Endothelial cell of umbilical vein (primary cell): Measurements from ENCODE around the gene NRXN3. TPM values are rescaled to one million over a fixed set of nuclear protein-coding genes. Genes with fewer than 3 reads are reported as not detected.

Experiments
- BruUV-seq: library from RNA; stranded (reverse); fragments of 400-500 nt; replicated peaks from 2 replicates; lab custom pipeline; 2021; lab: Mats Ljungman, UMichigan
- CTCF ChIA-PET: fragments of 300-600, 350-600 bp; sonication (Branson Sonifier 250); formaldehyde crosslinking; loops from one replicate; lab custom pipeline; 2021; ENCODE audit warnings: antibody characterized with exemption, inconsistent platforms; lab: Charles Lee
- POLR2A ChIA-PET: fragments of 300-600, 350-600 bp; sonication (Branson Sonifier 250); formaldehyde crosslinking; loops from one replicate; lab custom pipeline; 2021; ENCODE audit warnings: antibody characterized with exemption, inconsistent platforms; lab: Charles Lee
- DNase-seq: peaks from one replicate; pipeline ENCODE4 v3.0.0-alpha.2; 2011; ENCODE audit warnings: low read depth, low spot score
- FAIRE-seq: peaks from 2 replicates; lab custom pipeline; 2011; peaks lifted over from hg19 to GRCh38; lab: Jason Lieb, UNC
- H2AFZ ChIP-seq: 2 replicates; pipeline ENCODE4 v1.6.0; 2012; ENCODE audit warnings: low read depth, low read length, control low read depth, inconsistent platforms
- H3K27ac ChIP-seq: 2 replicates; pipeline ENCODE4 v1.5.1; 2011; ENCODE audit warnings: low read depth, mild to moderate bottlenecking, control low read depth, low read length, moderate library complexity; ENCODE audit not compliant: insufficient read depth
- H3K27me3 ChIP-seq, 2 experiments: 2 replicates each; pipeline versions ENCODE4 v1.6.0 to v1.6.1; 2011; ENCODE audit warnings: low read length in 2 of 2, mixed read lengths in 1 of 2; ENCODE audit not compliant: control insufficient read depth in 2 of 2, insufficient read depth in 2 of 2
- H3K36me3 ChIP-seq, 2 experiments: 2 replicates in 1 of 2; 3 replicates in 1 of 2; pipeline ENCODE4 v1.5.1; 2011; ENCODE audit warnings: low read length in 2 of 2, mild to moderate bottlenecking in 1 of 2, moderate library complexity in 1 of 2; ENCODE audit not compliant: control insufficient read depth in 2 of 2, insufficient read depth in 2 of 2; ENCODE audit errors: extremely low read depth in 1 of 2
- H3K4me1 ChIP-seq: 3 replicates; pipeline ENCODE4 v1.5.1; 2011; ENCODE audit warnings: mild to moderate bottlenecking, low read length; ENCODE audit not compliant: control insufficient read depth, insufficient read depth; ENCODE audit errors: extremely low read depth
- H3K4me2 ChIP-seq: 2 replicates; pipeline ENCODE4 v1.6.1; 2011; ENCODE audit warnings: low read length, control low read depth, mixed read lengths; ENCODE audit not compliant: insufficient read depth
- H3K4me3 ChIP-seq, 3 experiments: fragments of 200-600 bp in 1 of 3; sonication (generic), shearing (Covaris generic) in 1 of 3; replicated peaks in 1 of 3; 2 replicates each; pipeline ENCODE4 v1.5.1; 2011 to 2016; ENCODE audit warnings: control low read depth in 3 of 3, low read length in 3 of 3, mild to moderate bottlenecking in 2 of 3, inconsistent platforms in 1 of 3, low read depth in 1 of 3, moderate library complexity in 1 of 3; ENCODE audit not compliant: insufficient read depth in 1 of 3
- H3K79me2 ChIP-seq: 2 replicates; pipeline ENCODE4 v1.6.0; 2012; ENCODE audit warnings: low read length, inconsistent platforms; ENCODE audit not compliant: control insufficient read depth, insufficient read depth
- H3K9ac ChIP-seq: replicated peaks from 2 replicates; pipeline ENCODE3; 2011; ENCODE audit warnings: low read length, control low read depth; ENCODE audit not compliant: insufficient read depth; ENCODE audit errors: extremely low read depth
- H3K9me1 ChIP-seq: replicated peaks from 3 replicates; pipeline ENCODE4 v1.6.0; 2011; ENCODE audit warnings: mild to moderate bottlenecking, low read length; ENCODE audit not compliant: control insufficient read depth, insufficient read depth; ENCODE audit errors: extremely low read depth
- H3K9me3 ChIP-seq: replicated peaks from 2 replicates; pipeline ENCODE4 v1.5.1; 2012; ENCODE audit warnings: low read length, inconsistent platforms; ENCODE audit not compliant: control insufficient read depth, insufficient read depth
- H4K20me1 ChIP-seq: replicated peaks from 2 replicates; pipeline ENCODE3; 2011; ENCODE audit warnings: mild to moderate bottlenecking, low read length; ENCODE audit not compliant: control insufficient read depth, insufficient read depth; ENCODE audit errors: extremely low read depth
- CTCF ChIP-seq, 2 donors: IDR thresholded peaks; 1 replicate in 1 of 2; 2 replicates in 1 of 2; pipeline ENCODE4 v1.5.1; 2011; ENCODE audit warnings: low read length in 2 of 2, mild to moderate bottlenecking in 2 of 2, moderate library complexity in 2 of 2, control low read depth in 1 of 2, inconsistent platforms in 1 of 2, low read depth in 1 of 2; ENCODE audit not compliant: insufficient read depth in 1 of 2; ENCODE audit errors: extremely low read depth in 1 of 2
- EZH2 ChIP-seq: IDR thresholded peaks from 2 replicates; pipeline ENCODE4 v1.6.1; 2012; ENCODE audit warnings: borderline replicate concordance, low read depth, mild to moderate bottlenecking, moderate library complexity, low read length, inconsistent platforms; ENCODE audit not compliant: severe bottlenecking
- FOS ChIP-seq: IDR thresholded peaks from 2 replicates; pipeline ENCODE4 v1.6.1; 2011; ENCODE audit warnings: mild to moderate bottlenecking, low read length, moderate library complexity, borderline replicate concordance; ENCODE audit not compliant: insufficient read depth
- GATA2 ChIP-seq: IDR thresholded peaks from 2 replicates; pipeline ENCODE4 v1.7.0; 2011; ENCODE audit warnings: low read depth, mild to moderate bottlenecking, moderate library complexity, mixed read lengths, low read length; ENCODE audit not compliant: insufficient read length, insufficient read depth
- JUN ChIP-seq: IDR thresholded peaks from 2 replicates; pipeline ENCODE4 v1.6.1; 2011; ENCODE audit warnings: borderline replicate concordance, low read depth; ENCODE audit not compliant: insufficient read length, insufficient read depth
- MAX ChIP-seq: IDR thresholded peaks from 2 replicates; pipeline ENCODE4 v1.6.1; 2011; ENCODE audit not compliant: insufficient read depth, insufficient read length
- MYC ChIP-seq: IDR thresholded peaks from one replicate; pipeline ENCODE4 v1.6.1; 2011; ENCODE audit warnings: mild to moderate bottlenecking, low read depth, low read length
- POLR2A ChIP-seq: IDR thresholded peaks from 2 replicates; pipeline ENCODE4 v1.6.1; 2012; ENCODE audit warnings: low read depth, mild to moderate bottlenecking, control low read depth, low read length
- POLR2AphosphoS5 ChIP-seq: IDR thresholded peaks from 2 replicates; pipeline ENCODE4 v1.6.1; 2012; ENCODE audit warnings: low read depth, mild to moderate bottlenecking, control low read depth, low read length, moderate library complexity; ENCODE audit not compliant: insufficient read depth
- dilution Hi-C: fragments of 300-500 bp; cut with MboI; formaldehyde crosslinking; loops from one replicate; pipeline ENCODE4 v1.15.0; 2019; ENCODE audit warnings: low sequenced_read_pairs; ENCODE audit not compliant: extremely low pct_ligation_motif_present
- intact Hi-C: fragments of 100-400 bp; cut with micrococcal nuclease; formaldehyde crosslinking; loops from one replicate; pipeline ENCODE4 v1.10.0; 2022
- polyA plus RNA-seq, 4 experiments: library from polyadenylated mRNA; depleted of rRNA in 3 of 4; stranded (reverse) in 3 of 4; unstranded in 1 of 4; fragments of >200 nt; gene quantifications; 2 replicates each; pipeline versions ENCODE4 v1.2.1 to v1.2.3, GENCODE V29; 2011 to 2012; ENCODE audit warnings: missing spikeins in 1 of 4
- total RNA-seq: library from RNA; stranded (reverse); gene quantifications from 2 replicates; pipeline ENCODE4 v1.2.3, GENCODE V29; 2021

Gene NRXN3
- total and polyA plus RNA-seq, 2 donors (not counting 3 experiments of a cell fraction or from before 2014, with no cell fraction given), result 0.72 to 4.2 TPM

GRCh38 chr14:79742142-79742541 lies 1572.0 kb downstream of the NRXN3 start:
- Histone ChIP-seq H3K4me1 (no peaks in the 10 kb centered on the region), H3K9me1 (no peaks in the 10 kb centered on the region), H2AFZ (no peak overlapping the region), H3K9me3 (peaks cover 2% of the 10 kb centered on the region), H4K20me1 (no peaks in the 10 kb centered on the region), H3K4me3 (no peak overlapping the region), H3K27ac (no peak overlapping the region), H3K79me2 (no peaks in the 10 kb centered on the region), H3K9ac (no peak overlapping the region), H3K36me3 (no peaks in the 10 kb centered on the region), H3K4me2 (no peak overlapping the region), H3K27me3 (no peaks in the 10 kb centered on the region)
- DNase-seq (no peak), FAIRE-seq (no peak)
- ChIA-PET CTCF (no interaction called here), POLR2A (no interaction called here)
- intact Hi-C loops (loop anchor here (5.0 kb wide), 1 partner anchor 515 kb away; no protein-coding TSS in a partner anchor), dilution Hi-C loops (no loop called here)
- no peak for TF ChIP-seq GATA2
- no TSS peak for BruUV-seq

- Histone ChIP-seq H3K27me3 (no peaks in the 10 kb centered on the region), H3K4me2 (no peak overlapping the region), H3K4me3 (no peak overlapping the region), H3K27ac (no peak overlapping the region), H3K4me1 (no peaks in the 10 kb centered on the region), H2AFZ (no peak overlapping the region), H4K20me1 (no peaks in the 10 kb centered on the region), H3K9me3 (peaks cover 2% of the 10 kb centered on the region), H3K9ac (no peak overlapping the region), H3K36me3 (no peaks in the 10 kb centered on the region), H3K79me2 (no peaks in the 10 kb centered on the region), H3K9me1 (no peaks in the 10 kb centered on the region)
- ChIA-PET POLR2A (no interaction called here), CTCF (no interaction called here)
- intact Hi-C loops, result no loop called here
- dilution Hi-C loops, result no loop called here
- DNase-seq (no peak), FAIRE-seq (no peak)
- no TSS peak for BruUV-seq
- TF ChIP-seq POLR2AphosphoS5 (no peak), MYC (no peak), POLR2A (no peak), JUN (no peak), MAX (no peak), GATA2 (no peak), EZH2 (no peak), FOS (no peak), CTCF (IDR thresholded peaks at IDR 0.05; ENCODE audit: extremely low read depth in 1 of 2, insufficient read depth in 1 of 2, low read depth in 1 of 2, low read length in 2 of 2) (no peak)
Observed at GRCh38 chr14:79745046-79745445, 1574.9 kb downstream of the NRXN3 start.
